Tibial nerve (tissue), 4 donors: ENCODE data around the gene PDRG1. TPM values are rescaled to one million over a fixed set of nuclear protein-coding genes. Genes with fewer than 3 reads are reported as not detected.

ENCODE experiments used
- DNase-seq, 2 donors: peaks; one replicate each; pipeline ENCODE4 v3.0.0-alpha.2; 2019; ENCODE audit warnings: low spot score in 2 of 2
- H3K27ac ChIP-seq, 4 donors: fragments of 200-600 bp; sonication (generic) in 3 of 4; one replicate each; pipeline ENCODE4 v1.5.1; 2017 to 2019; ENCODE audit warnings: mild to moderate bottlenecking in 1 of 4
- H3K27me3 ChIP-seq, 2 donors: fragments of 200-600 bp; sonication (generic) in 1 of 2; one replicate each; pipeline versions ENCODE4 v1.5.1 to v1.6.0; 2017 to 2019
- H3K36me3 ChIP-seq, 3 donors: fragments of 200-600 bp; sonication (generic); one replicate each; pipeline ENCODE4 v1.5.1; 2018 to 2019
- H3K4me1 ChIP-seq, 4 donors: fragments of 200-600 bp; sonication (generic) in 3 of 4; one replicate each; pipeline ENCODE4 v1.5.1; 2017 to 2019
- H3K4me3 ChIP-seq, 4 donors: fragments of 200-600 bp; sonication (generic) in 3 of 4; one replicate each; pipeline ENCODE4 v1.5.1; 2017 to 2019; ENCODE audit warnings: mild to moderate bottlenecking in 1 of 4, moderate library complexity in 1 of 4
- H3K9me3 ChIP-seq, 4 donors: fragments of 200-600 bp; sonication (generic) in 3 of 4; one replicate each; pipeline ENCODE4 v1.5.1; 2017 to 2019
- CTCF ChIP-seq, 5 experiments: fragments of 200-600 bp in 3 of 5; fragments of 450-650 bp in 2 of 5; sonication (generic) in 3 of 5; IDR thresholded peaks; one replicate each; pipeline ENCODE4 v1.5.1; 2016 to 2019; ENCODE audit warnings: antibody characterized with exemption in 5 of 5, mild to moderate bottlenecking in 3 of 5, moderate library complexity in 2 of 5
- EP300 ChIP-seq, 2 donors: sonication (generic); formaldehyde crosslinking; IDR thresholded peaks; one replicate each; pipeline ENCODE4 v1.6.1; 2017; ENCODE audit warnings: antibody characterized with exemption in 2 of 2, mild to moderate bottlenecking in 1 of 2
- POLR2A ChIP-seq, 2 donors: fragments of 450-650 bp; IDR thresholded peaks; one replicate each; pipeline ENCODE4 v1.6.1; 2017; ENCODE audit warnings: antibody characterized with exemption in 2 of 2, mild to moderate bottlenecking in 2 of 2, moderate library complexity in 2 of 2
- WGBS, 2 donors: methylation state at CpG; one replicate each; pipeline ENCODE4 v1.1.5; 2018; 5-methylcytosine and 5-hydroxymethylcytosine counted together
- total RNA-seq, 4 donors: library from RNA; depleted of rRNA; stranded (reverse); fragments of >200 nt; gene quantifications; one replicate each; pipeline ENCODE4 v1.1.0, GENCODE V29; 2016

Gene PDRG1
- total RNA-seq, 4 donors from 2014 or later, result 9.6 to 15.7 (median 11.0) TPM

DNA sequence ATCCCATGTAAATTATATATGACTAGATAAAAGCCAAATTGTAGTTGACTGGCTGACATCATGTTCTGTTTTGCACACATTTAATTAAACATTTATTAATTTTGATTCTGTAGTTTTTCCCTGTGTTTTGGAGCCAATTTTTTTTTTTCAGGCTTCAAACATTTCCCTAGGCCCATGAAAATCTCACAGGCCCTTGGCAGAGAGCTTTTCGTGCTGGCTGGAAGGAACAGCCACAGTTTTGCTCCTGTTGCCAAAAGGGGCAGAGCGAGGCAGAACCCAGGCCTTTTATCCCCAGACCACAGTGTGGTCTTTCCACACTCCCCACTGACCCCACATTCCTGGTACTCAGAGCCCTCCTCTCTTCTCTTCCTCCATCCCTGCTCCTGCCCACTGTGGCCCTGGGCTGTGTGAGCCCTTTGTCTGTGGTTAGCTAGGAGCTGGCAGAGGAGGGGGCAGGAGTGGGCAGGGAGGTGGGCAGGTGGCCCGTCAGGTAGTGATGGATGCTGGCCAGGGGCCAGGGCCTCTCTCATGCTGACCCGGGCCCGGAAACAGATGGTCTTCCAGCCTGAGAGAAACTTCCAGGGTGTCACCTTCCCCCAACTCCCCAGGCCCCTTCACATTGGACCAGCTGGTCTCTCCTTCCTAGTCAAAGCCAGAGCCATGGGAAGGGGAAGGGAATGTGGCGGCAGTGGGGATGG is 38.9 kb upstream of the PDRG1 start:
- Histone ChIP-seq H3K4me1 (peaks cover 0 to 5% (median 0%) of the 10 kb centered on the region in 4 donors), H3K4me3 (no peak overlapping the region), H3K27me3 (peaks cover 0 to 28% of the 10 kb centered on the region in 2 donors), H3K27ac (no peak overlapping the region), H3K36me3 (no peaks in the 10 kb centered on the region), H3K9me3 (no peaks in the 10 kb centered on the region)
- no peak for DNase-seq
- WGBS, 2 donors, result 33 to 43% methylated on average over 3 to 4 of the region's 6 CpGs
- TF ChIP-seq CTCF (IDR thresholded peaks at IDR 0.05) (no peak), POLR2A (IDR thresholded peaks at IDR 0.05) (no peak), EP300 (IDR thresholded peaks at IDR 0.05) (no peak)

- H3K36me3 ChIP-seq, result no peaks in the 10 kb centered on the region
- H3K27me3 ChIP-seq, result peaks cover 0 to 11% of the 10 kb centered on the region in 2 donors
- H3K4me1 ChIP-seq, result no peaks in the 10 kb centered on the region
- 74 to 82% methylated on average over 8 of the region's 8 CpGs for WGBS, 2 donors
- no peaks in the 10 kb centered on the region for H3K9me3 ChIP-seq
- no peak overlapping the region for H3K4me3 ChIP-seq
- H3K27ac ChIP-seq, result no peak overlapping the region
- no peak for TF ChIP-seq EP300 (IDR thresholded peaks at IDR 0.05)
- DNase-seq, result no peak
Measured at GRCh38 chr20:31989030-31989645, 37.3 kb upstream of the PDRG1 start.

- Histone ChIP-seq H3K27ac (no peak overlapping the region), H3K4me1 (no peaks in the 10 kb centered on the region), H3K4me3 (no peak overlapping the region), H3K27me3 (peaks cover 0 to 5% of the 10 kb centered on the region in 2 donors), H3K9me3 (no peaks in the 10 kb centered on the region), H3K36me3 (no peaks in the 10 kb centered on the region)
- TF ChIP-seq POLR2A (IDR thresholded peaks at IDR 0.05) (no peak), CTCF (IDR thresholded peaks at IDR 0.05) (no peak), EP300 (IDR thresholded peaks at IDR 0.05) (no peak)
- no peak for DNase-seq
- 80 to 86% methylated on average over 5 of the region's 5 CpGs for WGBS, 2 donors
Measured at GRCh38 chr20:31988430-31989015, 36.7 kb upstream of the PDRG1 start.

GRCh38 chr20:31987744-31988143 is 35.9 kb upstream of the PDRG1 start:
- H3K27me3 ChIP-seq, result no peaks in the 10 kb centered on the region
- no peaks in the 10 kb centered on the region for H3K9me3 ChIP-seq
- H3K27ac ChIP-seq, result no peak overlapping the region
- H3K4me1 ChIP-seq, result no peaks in the 10 kb centered on the region
- H3K4me3 ChIP-seq, result no peak overlapping the region
- no peaks in the 10 kb centered on the region for H3K36me3 ChIP-seq
- DNase-seq, result no peak
- no peak for TF ChIP-seq POLR2A (IDR thresholded peaks at IDR 0.05)
- no peak for TF ChIP-seq CTCF (IDR thresholded peaks at IDR 0.05)
- TF ChIP-seq EP300 (IDR thresholded peaks at IDR 0.05), result no peak
- WGBS, 2 donors, result 60 to 67% methylated on average over 1 of the region's 1 CpG

GRCh38 chr20:31984981-31985471 is 33.2 kb upstream of the PDRG1 start:
- Histone ChIP-seq H3K27me3 (peaks cover 0 to 7% of the 10 kb centered on the region in 2 donors), H3K4me1 (no peaks in the 10 kb centered on the region), H3K27ac (no peak overlapping the region), H3K36me3 (no peaks in the 10 kb centered on the region), H3K9me3 (no peaks in the 10 kb centered on the region), H3K4me3 (no peak overlapping the region)
- WGBS, 2 donors, result 21 to 28% methylated on average over 6 of the region's 6 CpGs
- no peak for DNase-seq
- no peak for TF ChIP-seq POLR2A (IDR thresholded peaks at IDR 0.05)
- TF ChIP-seq EP300 (IDR thresholded peaks at IDR 0.05), result no peak
- TF ChIP-seq CTCF (IDR thresholded peaks at IDR 0.05), result no peak
